GM18517 (cell line): ENCODE results near the gene NAPSA.
"Not testable (repeated sequence)": the region's sequence is repeated elsewhere in the genome, so short reads cannot be mapped to it uniquely, and the experiment has no call there.

Experiments used
- ATAC-seq: cut with Tn5 transposase; IDR thresholded peaks from one replicate; pipeline ENCODE4 v1.9.1; 2021; ENCODE audit warnings: mild to moderate bottlenecking, moderate library complexity; ENCODE audit not compliant: unreplicated experiment

The NAPSA gene

DNA sequence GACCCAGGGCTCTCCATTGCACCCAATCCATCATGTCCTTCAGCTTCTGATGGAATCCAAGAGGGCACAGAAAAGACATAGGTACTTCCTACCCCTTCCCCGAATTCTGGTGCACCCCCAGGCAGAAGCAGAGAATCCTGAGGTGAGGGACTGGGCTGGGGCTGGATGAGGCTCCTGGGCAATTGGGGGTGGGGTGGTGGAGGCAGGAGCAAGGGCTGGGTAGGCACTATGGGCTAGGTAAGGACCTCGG is 33.5 kb downstream of the NAPSA start:
- no peak for ATAC-seq

- ATAC-seq = no peak
These were observed 34.0 kb downstream of the NAPSA start for GRCh38 chr19:50331221-50331993.

DNA sequence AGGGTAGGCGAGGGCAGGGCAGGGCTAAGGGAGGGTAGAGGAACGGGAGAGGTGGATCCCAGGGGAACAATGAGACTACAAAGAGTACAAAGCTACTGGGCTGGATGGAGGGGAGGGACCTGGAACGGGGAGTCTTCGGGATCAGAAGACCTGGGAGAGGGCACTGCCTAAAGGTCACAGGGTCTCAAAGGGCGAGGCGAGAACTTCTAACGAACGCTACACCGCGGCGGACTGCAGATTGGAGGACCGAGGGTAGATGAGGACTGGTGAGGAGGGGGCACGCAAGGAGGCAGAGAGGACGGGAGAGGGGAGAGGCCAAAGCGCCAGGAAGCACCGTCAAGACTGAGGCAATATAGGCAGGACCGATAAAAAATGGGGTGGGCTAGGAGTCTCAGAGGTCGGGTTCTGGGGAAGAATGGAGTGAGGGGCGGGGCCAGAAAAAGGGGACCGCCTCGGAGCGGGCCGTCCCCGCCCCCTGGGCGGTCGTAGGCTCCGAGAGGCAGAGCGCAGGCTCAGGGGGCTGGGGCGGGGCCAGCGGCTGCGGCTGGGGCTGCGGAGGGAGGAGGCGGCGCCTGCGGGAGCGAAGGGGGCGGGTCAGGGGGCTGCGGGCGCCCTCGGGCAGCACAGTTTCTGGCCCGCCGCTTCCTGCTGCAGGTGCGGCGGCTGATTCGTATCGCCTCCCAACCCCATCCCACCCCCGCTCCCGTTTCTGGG is 34.9 kb downstream of the NAPSA start:
- no peak for ATAC-seq

DNA sequence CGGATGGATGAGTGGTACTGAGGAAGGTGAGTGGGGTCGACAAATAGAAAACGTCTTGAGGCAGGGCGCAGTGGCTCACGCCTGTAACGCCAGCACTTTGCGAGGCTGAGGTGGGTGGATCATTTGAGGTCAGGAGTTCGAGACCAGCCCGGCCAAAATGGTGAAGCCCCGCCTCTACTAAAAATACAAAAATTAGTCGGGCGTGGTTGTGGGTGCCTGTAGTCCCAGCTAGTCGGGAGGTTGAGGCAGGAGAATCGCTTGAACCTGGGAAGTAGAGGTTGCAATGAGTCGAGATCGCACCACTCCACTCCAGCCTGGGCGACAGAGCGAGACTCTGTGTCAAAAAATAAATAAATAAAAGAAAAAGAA is 35.5 kb downstream of the NAPSA start:
- not testable (repeated sequence) for ATAC-seq

GRCh38 chr19:50329146-50329925 is 36.1 kb downstream of the NAPSA start, which contains the start of gene KCNC3:
KCNC3 (minus strand) TSS chr19:50329377; CDS start chr19:50329082, 295 bp downstream.
- peak; percentile 52 for ATAC-seq

GRCh38 chr19:50328873-50329145 is 36.6 kb downstream of the NAPSA start:
- ATAC-seq = no peak

GRCh38 chr19:50328224-50328872 is 37.1 kb downstream of the NAPSA start:
- no peak for ATAC-seq

DNA sequence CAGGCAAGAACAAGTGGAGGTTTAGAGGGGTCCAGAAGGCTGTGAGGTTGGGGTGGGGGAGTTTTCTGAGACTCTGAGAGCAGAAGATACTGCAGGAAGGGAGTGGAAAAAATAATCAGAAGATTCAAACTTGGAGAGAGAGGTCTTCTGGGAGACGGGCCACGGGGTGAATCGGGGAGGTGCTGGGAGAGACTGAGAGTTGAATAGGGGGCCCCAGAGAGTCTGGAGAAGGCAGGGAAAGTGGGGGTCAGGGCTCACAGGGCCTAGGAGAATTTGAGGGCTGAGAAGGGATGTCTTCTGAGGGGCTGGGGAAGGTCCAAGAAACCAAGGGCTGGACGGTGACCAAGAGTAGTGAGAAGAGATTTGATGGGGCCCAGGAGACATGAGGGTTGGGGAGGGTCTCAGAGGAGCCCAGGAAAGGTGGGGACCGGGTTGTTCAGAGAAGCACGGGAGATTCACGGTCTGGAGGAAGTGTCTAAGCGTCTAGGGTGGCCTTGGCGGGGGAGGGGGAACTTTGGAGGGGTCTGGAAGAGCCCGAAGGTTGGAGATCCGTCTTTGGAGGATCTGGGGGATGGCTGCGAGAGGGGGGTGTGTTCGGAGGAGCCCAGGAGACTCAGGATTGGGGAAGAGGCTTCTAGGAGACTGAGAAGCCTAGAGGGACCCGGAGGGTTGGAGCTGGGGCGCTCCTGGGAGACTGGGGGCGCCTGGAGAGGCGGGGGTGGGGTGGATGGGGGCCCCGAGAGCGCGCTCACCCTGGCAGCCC is 37.8 kb downstream of the NAPSA start:
- ATAC-seq = no peak

GRCh38 chr19:50327013-50327412 is 38.4 kb downstream of the NAPSA start:
- no peak for ATAC-seq

GRCh38 chr19:50326101-50326664 is 39.3 kb downstream of the NAPSA start:
- no peak for ATAC-seq

DNA sequence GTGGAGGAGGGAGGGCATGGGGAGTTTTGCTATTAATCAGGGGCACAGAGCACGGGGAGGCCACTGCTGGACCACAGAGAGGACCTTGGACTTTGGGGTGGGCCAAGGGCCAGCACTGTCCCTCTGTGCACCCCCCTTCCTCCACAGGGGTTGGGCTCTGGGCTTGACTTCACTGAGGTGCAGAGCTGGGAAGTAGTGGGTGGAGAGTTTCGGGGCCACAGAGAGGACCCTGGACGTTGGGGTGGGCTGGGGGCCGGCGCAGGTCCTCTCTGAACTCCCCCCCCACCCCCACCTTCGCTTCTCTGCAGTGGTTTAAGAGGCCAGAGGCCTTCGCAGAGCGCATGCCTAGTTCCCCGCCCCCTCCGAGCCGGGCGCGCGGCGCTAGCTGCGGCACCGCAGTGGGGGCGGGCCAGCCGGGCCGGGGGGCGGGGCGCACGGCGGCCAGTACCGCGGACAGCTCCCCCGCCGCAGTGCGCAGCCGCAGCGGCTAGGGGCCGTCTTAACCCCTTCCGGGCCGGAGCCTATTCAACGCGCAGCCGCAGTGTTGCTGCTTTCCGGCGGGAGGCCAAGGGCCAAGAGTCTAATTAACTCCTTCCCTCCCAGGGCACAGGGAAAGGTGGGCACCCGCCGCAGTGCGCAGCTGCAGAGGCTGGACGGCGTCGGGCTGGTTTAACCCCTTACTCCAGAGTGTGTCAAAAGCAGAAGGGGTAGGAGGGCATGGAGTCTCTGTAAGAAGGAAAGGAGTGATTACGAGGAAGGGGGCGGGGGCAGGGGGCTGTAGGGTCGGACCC is 39.9 kb downstream of the NAPSA start:
- no peak for ATAC-seq

- ATAC-seq = no peak
These were observed 41.1 kb downstream of the NAPSA start for GRCh38 chr19:50324331-50324730.

DNA sequence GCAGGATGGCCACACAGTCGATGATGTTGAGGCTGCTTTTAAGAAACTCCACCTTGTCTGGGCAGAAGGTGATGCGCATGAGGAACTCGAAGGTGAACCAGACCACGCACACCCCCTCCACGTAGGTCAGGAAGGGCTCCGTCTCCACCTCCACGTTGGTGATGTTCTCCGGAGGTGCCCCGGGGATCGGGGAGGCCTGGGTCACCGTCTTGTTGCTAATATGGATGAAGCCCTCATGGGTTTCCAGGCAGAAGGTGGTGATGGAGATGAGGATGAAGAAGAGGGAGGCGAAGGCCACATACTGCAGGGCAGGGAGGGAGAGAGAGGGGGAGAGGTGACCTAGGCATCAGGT is 41.7 kb downstream of the NAPSA start:
- no peak for ATAC-seq

DNA sequence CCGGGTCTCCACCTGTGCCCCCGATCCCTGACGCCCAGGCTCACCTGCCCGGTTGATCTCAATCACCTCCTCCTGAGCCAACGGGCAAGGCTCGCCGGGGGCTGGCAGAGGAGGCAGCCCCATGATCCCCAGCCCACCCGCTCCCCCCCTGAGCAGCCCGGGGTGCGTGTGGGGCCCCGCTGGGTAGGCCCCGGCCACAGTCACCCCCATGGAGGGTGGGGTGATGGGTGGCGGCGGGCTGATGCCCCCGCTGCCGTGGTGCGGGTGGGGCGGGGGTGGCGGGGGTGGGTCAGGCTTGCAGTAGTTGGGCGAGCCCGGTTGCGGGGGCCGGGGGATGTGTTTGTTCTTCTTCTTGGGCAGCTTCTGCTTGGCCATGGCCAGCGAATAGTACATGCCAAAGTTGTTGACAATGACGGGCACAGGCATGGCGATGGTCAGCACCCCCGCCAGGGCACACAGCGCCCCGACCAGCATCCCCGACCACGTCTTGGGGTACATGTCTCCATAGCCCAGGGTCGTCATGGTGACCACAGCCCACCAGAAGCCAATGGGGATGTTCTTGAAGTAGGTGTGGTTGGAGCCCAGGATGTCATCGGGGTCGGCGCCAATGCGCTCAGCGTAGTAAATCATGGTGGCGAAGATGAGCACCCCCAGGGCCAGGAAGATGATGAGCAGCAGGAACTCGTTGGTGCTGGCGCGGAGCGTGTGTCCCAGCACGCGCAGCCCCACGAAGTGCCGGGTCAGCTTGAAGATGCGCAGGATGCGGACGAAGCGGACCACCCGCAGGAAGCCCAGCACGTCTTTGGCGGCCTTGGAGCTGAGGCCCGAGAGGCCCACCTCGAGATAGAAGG is 42.3 kb downstream of the NAPSA start:
- no peak for ATAC-seq

DNA sequence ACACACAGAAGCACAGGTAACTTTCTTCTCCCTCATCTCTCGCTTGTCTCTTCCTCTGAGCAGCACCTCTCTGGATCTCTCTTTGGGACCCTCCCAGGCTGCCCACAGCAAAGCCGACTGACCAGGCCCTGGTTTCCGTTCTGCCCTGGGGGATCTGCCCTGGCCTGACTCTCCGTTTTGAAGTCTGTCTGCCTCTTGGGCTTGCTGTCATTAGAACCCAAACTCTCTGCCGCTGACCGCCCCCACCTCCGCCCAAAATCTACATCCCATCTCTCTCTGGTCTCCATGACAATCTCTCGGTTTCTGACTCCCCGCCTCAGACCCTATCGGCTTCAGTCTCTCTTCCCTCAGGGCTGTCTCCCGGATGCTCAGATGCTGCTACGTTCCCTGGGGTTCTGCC is 43.2 kb downstream of the NAPSA start:
- no peak for ATAC-seq

DNA sequence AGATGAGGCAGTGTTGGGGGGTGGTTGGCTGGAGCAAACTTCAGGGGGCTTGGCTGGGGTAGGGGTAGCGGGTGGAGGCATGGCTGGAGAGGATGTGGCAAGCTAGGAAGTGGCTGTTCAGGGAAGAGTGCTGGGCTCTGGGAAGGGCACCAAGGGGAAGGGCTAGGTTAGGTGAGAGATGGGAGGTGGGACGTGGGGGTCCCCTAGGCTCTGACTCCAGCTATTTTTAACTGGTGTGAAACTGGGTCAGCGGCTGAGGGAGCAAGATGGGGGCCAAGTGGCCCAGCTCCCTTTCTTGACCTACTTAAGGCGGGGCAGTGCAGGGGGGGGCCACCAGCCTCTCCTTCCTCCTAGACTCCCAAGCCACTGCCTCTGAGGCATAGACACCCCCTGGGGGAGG is 43.6 kb downstream of the NAPSA start:
- ATAC-seq = no peak

GRCh38 chr19:50320596-50320995 is 44.8 kb downstream of the NAPSA start:
- ATAC-seq = no peak

DNA sequence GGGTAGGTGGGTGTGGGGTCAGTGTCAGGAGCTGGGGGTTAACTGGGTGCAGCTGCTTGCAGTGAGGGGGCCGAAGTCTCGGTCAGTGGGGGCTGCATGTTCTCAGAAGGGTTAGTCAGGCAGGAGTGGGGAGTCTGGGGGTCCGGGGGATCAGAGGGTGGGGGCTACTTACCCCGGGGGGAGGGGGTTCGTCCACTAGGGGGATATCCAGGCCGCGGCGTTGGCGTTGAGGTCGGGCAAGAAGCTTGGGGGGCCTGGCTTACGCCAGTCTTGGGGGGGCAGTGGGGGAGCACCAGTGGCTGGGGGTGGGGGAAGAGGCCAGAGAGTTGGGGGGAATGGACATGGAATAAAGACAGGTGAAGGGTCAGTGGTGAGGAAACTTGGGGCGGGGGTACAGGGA is 45.4 kb downstream of the NAPSA start:
- no peak for ATAC-seq

DNA sequence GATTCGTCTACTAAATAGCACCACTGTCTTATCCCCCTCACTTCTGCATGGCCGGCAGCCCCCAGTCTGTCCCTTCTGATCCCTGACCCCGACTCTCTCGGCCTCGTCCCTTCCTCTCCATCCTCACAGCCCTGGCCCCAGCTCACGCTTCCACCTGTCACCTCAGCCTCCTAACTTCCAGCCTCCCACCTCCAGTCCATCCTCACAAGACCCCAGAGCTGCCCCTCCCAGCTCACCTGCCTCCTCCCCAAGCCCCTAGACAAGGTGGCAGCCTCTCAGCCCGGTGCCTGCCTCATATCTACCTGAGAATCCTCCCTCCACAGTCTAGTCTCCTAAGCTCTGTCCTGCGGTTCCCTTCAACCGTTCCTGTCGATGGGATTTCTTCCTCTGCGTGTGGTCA is 46.3 kb downstream of the NAPSA start:
- ATAC-seq = no peak
